ENCODE results near the gene FOXO3. TPM values are rescaled to one million over a fixed set of nuclear protein-coding genes. Genes with fewer than 3 reads are reported as not detected.

The FOXO3 gene
- total RNA-seq, 1 donor from 2014 or later: 16.8 TPM

- TF ChIP-seq CTCF (conservative IDR thresholded peaks at IDR 0.05; ENCODE audit: low read depth, low read length): no peak
- DNase-seq (ENCODE audit: low read depth): no peak
- no peak overlapping the region for H3K4me3 ChIP-seq (ENCODE audit: low read depth, low read length)
Measured at GRCh38 chr6:108596956-108597355, 36.2 kb downstream of the FOXO3 start.

- no peak for TF ChIP-seq CTCF (conservative IDR thresholded peaks at IDR 0.05; ENCODE audit: low read depth, low read length)
- H3K4me3 ChIP-seq (ENCODE audit: low read depth, low read length): no peak overlapping the region
- no peak for DNase-seq (ENCODE audit: low read depth)
Measured at GRCh38 chr6:108597572-108598304, 37.0 kb downstream of the FOXO3 start.

DNA sequence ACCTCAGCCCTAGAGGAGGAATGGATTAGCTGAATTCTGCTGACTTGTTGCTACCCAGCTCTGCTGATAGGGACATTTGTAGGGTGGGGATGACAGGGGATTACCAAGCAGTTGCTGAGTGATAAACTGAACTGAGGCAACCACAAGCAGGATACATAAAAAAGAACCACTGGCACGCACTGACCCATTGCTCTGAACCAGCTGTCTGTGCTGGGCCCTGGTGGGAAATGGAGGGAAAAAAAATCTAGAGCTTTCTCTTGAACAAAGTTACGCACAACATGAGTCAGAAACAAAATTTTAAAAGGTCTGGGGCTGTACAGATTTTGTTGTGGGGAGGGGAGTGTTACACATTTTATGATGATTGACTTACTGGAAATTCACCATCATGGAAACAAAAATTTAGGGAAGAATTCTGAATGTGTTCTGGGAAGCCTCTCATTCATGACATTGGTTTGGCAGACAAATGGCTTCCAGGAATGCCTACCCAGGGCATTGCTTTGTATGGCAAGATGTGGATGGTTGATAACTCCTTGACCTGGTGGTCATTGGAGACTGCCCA is 37.7 kb downstream of the FOXO3 start:
- no peak for DNase-seq (ENCODE audit: low read depth)
- no peak for TF ChIP-seq CTCF (conservative IDR thresholded peaks at IDR 0.05; ENCODE audit: low read depth, low read length)
- no peak overlapping the region for H3K4me3 ChIP-seq (ENCODE audit: low read depth, low read length)

DNA sequence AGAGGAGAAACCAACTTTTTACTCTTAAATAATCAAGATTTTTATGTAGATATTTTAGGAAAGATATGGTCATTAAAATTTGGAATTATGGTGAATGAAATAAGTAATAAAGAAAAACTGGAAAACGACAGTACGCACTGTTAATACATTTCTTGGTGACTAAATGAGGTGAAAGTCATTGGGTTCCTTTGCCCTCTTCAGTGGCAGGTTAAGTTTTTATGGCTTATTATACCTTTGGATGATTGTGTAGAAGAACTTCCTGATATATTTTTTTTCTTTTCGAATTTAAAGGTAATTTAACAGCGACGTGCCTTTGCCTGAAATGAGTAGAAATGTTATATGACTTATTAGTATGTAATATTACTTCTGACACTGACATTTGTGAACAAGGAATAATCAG is 43.4 kb downstream of the FOXO3 start:
- no peak for TF ChIP-seq CTCF (conservative IDR thresholded peaks at IDR 0.05; ENCODE audit: low read depth, low read length)
- no peak for DNase-seq (ENCODE audit: low read depth)
- no peak overlapping the region for H3K4me3 ChIP-seq (ENCODE audit: low read depth, low read length)

GRCh38 chr6:108606250-108606690 is 45.6 kb downstream of the FOXO3 start:
- DNase-seq (ENCODE audit: low read depth): no peak
- TF ChIP-seq CTCF (conservative IDR thresholded peaks at IDR 0.05; ENCODE audit: low read depth, low read length): no peak
- no peak overlapping the region for H3K4me3 ChIP-seq (ENCODE audit: low read depth, low read length)

DNA sequence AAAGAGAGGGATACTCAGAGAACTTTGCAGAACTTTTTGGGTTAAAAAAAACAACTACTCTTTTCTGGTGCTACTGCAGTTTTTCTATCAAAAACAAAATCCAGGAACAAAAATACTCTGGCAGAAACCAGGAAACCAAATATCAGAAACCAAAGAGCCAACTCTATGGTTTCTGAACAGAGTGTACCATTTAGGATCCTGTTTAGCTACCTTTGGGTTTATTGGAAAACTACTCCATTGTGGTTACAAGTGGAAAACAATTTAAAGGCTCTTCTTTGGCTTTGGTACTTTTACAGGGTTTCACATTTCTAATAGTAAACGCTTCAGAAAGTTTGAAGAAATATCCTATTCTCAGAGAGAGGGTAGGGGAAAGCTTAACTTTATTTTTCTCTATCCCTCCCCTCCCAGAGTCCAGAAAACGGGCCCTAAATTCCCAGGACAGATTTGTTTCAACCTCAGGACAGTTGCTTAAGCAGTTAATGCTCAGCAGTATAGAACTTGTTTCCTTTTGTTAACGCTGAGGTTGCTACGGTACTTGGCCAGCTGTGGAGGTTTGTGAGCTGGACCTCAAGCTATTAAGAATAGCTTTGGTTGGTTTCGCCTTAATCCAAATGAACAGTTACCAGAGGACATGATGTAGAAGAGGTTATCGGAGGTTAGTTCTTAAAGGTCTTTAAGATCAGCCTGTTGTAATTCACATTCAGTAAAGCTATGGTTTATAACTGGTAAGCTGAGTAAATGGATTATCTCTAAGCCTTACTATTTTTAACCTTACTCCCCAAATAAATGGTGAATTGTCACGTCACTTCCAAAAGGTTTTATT is 47.9 kb downstream of the FOXO3 start:
- no peak for TF ChIP-seq CTCF (conservative IDR thresholded peaks at IDR 0.05; ENCODE audit: low read depth, low read length)
- no peak for DNase-seq (ENCODE audit: low read depth)
- H3K4me3 ChIP-seq (ENCODE audit: low read depth, low read length): no peak overlapping the region
